T-cell (primary cell): Measurements from ENCODE around the gene CCDC70. TPM values are rescaled to one million over a fixed set of nuclear protein-coding genes. Genes with fewer than 3 reads are reported as not detected.

ENCODE experiments used
- total RNA-seq, 35 experiments: library from RNA in 6 of 35; stranded (reverse) in 6 of 35; fragments of 120-200 nt in 1 of 35; gene quantifications; one replicate each; pipeline versions ENCODE4 v1.2.1 to v1.2.4 and lab custom pipeline; 2013 to 2026

CCDC70 gene
- total RNA-seq, 5 donors from 2014 or later (not counting 1 experiment from before 2014, with no cell fraction given): not detected

Other genes starting within 250 kb of the CCDC70 start
- 10 to 100 TPM; 18.1 to 27.8 (median 21.7) TPM for gene DHRS12, start 57.8 kb upstream of the CCDC70 start, total RNA-seq
- 1 to 10 TPM; 5.2 to 9.0 (median 8.8) TPM for gene TMEM272, start 16.8 kb upstream of the CCDC70 start, total RNA-seq
- 1 to 10 TPM in 4 of 5 donors, under 1 TPM in 1; 0.99 to 2.6 (median 1.3) TPM for gene ATP7B, start 149.5 kb downstream of the CCDC70 start, total RNA-seq
- 10 to 100 TPM; 19.2 to 36.5 (median 32.4) TPM for gene ALG11, start 150.4 kb downstream of the CCDC70 start, total RNA-seq
- gene UTP14C, start 162.7 kb downstream of the CCDC70 start, total RNA-seq: 10 to 100 TPM in 3 of 5 donors, 1 to 10 TPM in 2; 4.3 to 13.0 (median 11.0) TPM